DND-41 (cell line): ENCODE results near the gene PI16.

Source experiments
- ATAC-seq: fragments of 200-7000 bp; cut with Tn5 transposase; 3 replicates; pipeline ENCODE4 v1.9.1; 2021; ENCODE audit warnings: low read depth; ENCODE audit not compliant: insufficient read depth
- DNase-seq: peaks from one replicate; pipeline ENCODE4 v3.0.0-alpha.2; 2020
- H2AFZ ChIP-seq: 2 replicates; pipeline ENCODE4 v1.6.0; 2012; ENCODE audit warnings: low read depth, low read length
- H3K27ac ChIP-seq: 2 replicates; pipeline ENCODE4 v1.5.1; 2012; ENCODE audit warnings: low read length, inconsistent platforms
- H3K27me3 ChIP-seq: fragments of 200-600 bp; sonication (generic); 2 replicates; pipeline ENCODE4 v1.6.0; 2012; ENCODE audit warnings: low read length, mild to moderate bottlenecking, inconsistent platforms; ENCODE audit not compliant: insufficient read depth, poor library complexity
- H3K36me3 ChIP-seq: 2 replicates; pipeline ENCODE4 v1.5.1; 2012; ENCODE audit warnings: low read length, inconsistent platforms; ENCODE audit not compliant: insufficient read depth
- H3K4me1 ChIP-seq: 2 replicates; pipeline ENCODE4 v1.5.1; 2012; ENCODE audit warnings: mild to moderate bottlenecking, low read length; ENCODE audit not compliant: insufficient read depth
- H3K4me2 ChIP-seq: 2 replicates; pipeline ENCODE4 v1.6.0; 2012; ENCODE audit warnings: mild to moderate bottlenecking, moderate library complexity, low read length, inconsistent platforms; ENCODE audit not compliant: insufficient read depth
- H3K4me3 ChIP-seq, 2 experiments: fragments of 200-600 bp in 1 of 2; shearing (Covaris generic) in 1 of 2; 2 replicates each; pipeline ENCODE4 v1.5.1; 2012 to 2016; ENCODE audit warnings: inconsistent platforms in 2 of 2, low read length in 2 of 2, mild to moderate bottlenecking in 2 of 2, low read depth in 1 of 2, moderate library complexity in 1 of 2
- H3K79me2 ChIP-seq: 2 replicates; pipeline ENCODE4 v1.6.0; 2012; ENCODE audit warnings: low read length, inconsistent platforms; ENCODE audit not compliant: insufficient read depth
- H3K9ac ChIP-seq: 2 replicates; pipeline ENCODE4 v1.6.0; 2012; ENCODE audit warnings: low read depth, mild to moderate bottlenecking, inconsistent platforms, low read length, moderate library complexity
- H3K9me3 ChIP-seq: 2 replicates; pipeline ENCODE4 v1.5.1; 2012; ENCODE audit warnings: low read length, moderate library complexity, mild to moderate bottlenecking, inconsistent platforms; ENCODE audit not compliant: insufficient read depth, severe bottlenecking
- H4K20me1 ChIP-seq: 2 replicates; pipeline ENCODE4 v1.6.0; 2012; ENCODE audit warnings: low read length; ENCODE audit not compliant: insufficient read depth
- CTCF ChIP-seq: IDR thresholded peaks from 2 replicates; pipeline ENCODE4 v1.5.1; 2012; ENCODE audit warnings: borderline replicate concordance, low read length, moderate library complexity, mild to moderate bottlenecking; ENCODE audit not compliant: poor library complexity, severe bottlenecking; ENCODE audit errors: extremely low read depth
- EZH2 ChIP-seq: IDR thresholded peaks from 3 replicates; pipeline ENCODE4 v1.6.1; 2012; ENCODE audit warnings: borderline replicate concordance, low read depth, mild to moderate bottlenecking, moderate library complexity, low read length, inconsistent platforms; ENCODE audit not compliant: severe bottlenecking

PI16 gene

GRCh38 chr6:36959555-36960250, 5.2 kb downstream of the PI16 start:
- DNase-seq: no peak
- H3K27ac ChIP-seq: no peak overlapping the region
- no peak for ATAC-seq
- H3K4me3 ChIP-seq: no peak overlapping the region
- no peak overlapping the region for H2AFZ ChIP-seq
- H3K27me3 ChIP-seq: no peaks in the 10 kb centered on the region
- no peak overlapping the region for H3K4me2 ChIP-seq
- peaks cover 24% of the 10 kb centered on the region for H3K4me1 ChIP-seq
- H4K20me1 ChIP-seq: no peaks in the 10 kb centered on the region
- no peaks in the 10 kb centered on the region for H3K79me2 ChIP-seq
- H3K9ac ChIP-seq: no peak overlapping the region
- no peaks in the 10 kb centered on the region for H3K9me3 ChIP-seq
- no peak for TF ChIP-seq EZH2
- TF ChIP-seq CTCF: no peak
- H3K36me3 ChIP-seq: no peaks in the 10 kb centered on the region

- TF ChIP-seq CTCF (no peak), EZH2 (no peak)
- H3K9me3 ChIP-seq: no peaks in the 10 kb centered on the region
- H3K36me3 ChIP-seq: peaks cover 3% of the 10 kb centered on the region; the same call in 1 of the 2 replicates
- H2AFZ ChIP-seq: no peak overlapping the region
- H3K9ac ChIP-seq: no peak overlapping the region
- no peak overlapping the region for H3K4me3 ChIP-seq
- no peaks in the 10 kb centered on the region for H3K79me2 ChIP-seq
- DNase-seq: no peak
- H3K4me1 ChIP-seq: peaks cover 25% of the 10 kb centered on the region
- no peak overlapping the region for H3K27ac ChIP-seq
- no peaks in the 10 kb centered on the region for H3K27me3 ChIP-seq
- no peak overlapping the region for H3K4me2 ChIP-seq
- H4K20me1 ChIP-seq: no peaks in the 10 kb centered on the region
- no peak for ATAC-seq
Observed at GRCh38 chr6:36961441-36962435, 7.2 kb downstream of the PI16 start.

GRCh38 chr6:36962874-36963273, 8.3 kb downstream of the PI16 start:
- Histone ChIP-seq H3K79me2 (no peaks in the 10 kb centered on the region), H3K4me3 (no peak overlapping the region), H3K9me3 (no peaks in the 10 kb centered on the region), H3K27me3 (no peaks in the 10 kb centered on the region), H3K36me3 (peaks cover 15% of the 10 kb centered on the region), H3K27ac (peak overlapping the region; percentile 69), H4K20me1 (no peaks in the 10 kb centered on the region), H3K4me1 (peaks cover 25% of the 10 kb centered on the region), H2AFZ (0 out of 2 replicates have a peak overlapping the region, but pooled peaks have one; percentile 51), H3K4me2 (0 out of 2 replicates have a peak overlapping the region, but pooled peaks have one; percentile 40), H3K9ac (no peak overlapping the region)
- TF ChIP-seq CTCF: no peak
- TF ChIP-seq EZH2: no peak
- peak; percentile 72 for DNase-seq
- ATAC-seq: no peak
